Common myeloid progenitor, CD34-positive (primary cell): ENCODE results near the gene GJC1.

ENCODE experiments used
- CTCF ChIA-PET: fragments of 350-600 bp; sonication (Branson Sonifier 250); formaldehyde crosslinking; loops from one replicate; lab custom pipeline; 2021; ENCODE audit warnings: antibody characterized with exemption; lab: Charles Lee
- POLR2A ChIA-PET: fragments of 350-600 bp; sonication (Branson Sonifier 250); formaldehyde crosslinking; loops from one replicate; lab custom pipeline; 2021; ENCODE audit warnings: antibody characterized with exemption; lab: Charles Lee
- DNase-seq, 3 donors: peaks; one replicate each; pipeline versions ENCODE4 v3.0.0 to v3.0.0-alpha.2; 2013
- H3K27ac ChIP-seq, 2 experiments: 1 replicate in 1 of 2; 2 replicates in 1 of 2; pipeline ENCODE4 v1.7.0; 2013; ENCODE audit warnings: inconsistent platforms in 2 of 2, low read length in 2 of 2, mild to moderate bottlenecking in 2 of 2, low read depth in 1 of 2, moderate library complexity in 1 of 2; ENCODE audit not compliant: severe bottlenecking in 2 of 2, insufficient read depth in 1 of 2, poor library complexity in 1 of 2
- H3K27me3 ChIP-seq, 5 experiments: replicated peaks in 2 of 5; 1 replicate in 3 of 5; 2 replicates in 2 of 5; pipeline versions ENCODE4 v1.6.1 to v1.7.0; 2013; ENCODE audit warnings: low read length in 4 of 5, mild to moderate bottlenecking in 2 of 5, moderate library complexity in 2 of 5, inconsistent platforms in 1 of 5; ENCODE audit not compliant: insufficient read depth in 5 of 5, control insufficient read depth in 4 of 5
- H3K36me3 ChIP-seq, 4 experiments: 1 replicate in 2 of 4; 2 replicates in 2 of 4; pipeline versions ENCODE4 v1.6.1 to v1.7.0; 2013; ENCODE audit warnings: low read length in 3 of 4, control low read depth in 1 of 4, mild to moderate bottlenecking in 1 of 4; ENCODE audit not compliant: control insufficient read depth in 4 of 4, insufficient read depth in 4 of 4
- H3K4me1 ChIP-seq, 4 experiments: 1 replicate in 3 of 4; 2 replicates in 1 of 4; pipeline versions ENCODE4 v1.6.1 to v1.7.1; 2013; ENCODE audit warnings: low read length in 3 of 4, mild to moderate bottlenecking in 3 of 4, control low read depth in 1 of 4, inconsistent platforms in 1 of 4, moderate library complexity in 1 of 4; ENCODE audit not compliant: control insufficient read depth in 4 of 4, insufficient read depth in 4 of 4; ENCODE audit errors: control extremely low read depth in 1 of 4
- H3K4me3 ChIP-seq, 7 experiments: 1 replicate in 4 of 7; 2 replicates in 3 of 7; pipeline versions ENCODE4 v1.5.1 to v1.7.0; 2013; ENCODE audit warnings: mild to moderate bottlenecking in 7 of 7, low read length in 6 of 7, moderate library complexity in 6 of 7, inconsistent platforms in 2 of 7, low read depth in 2 of 7, control low read depth in 1 of 7; ENCODE audit not compliant: insufficient read depth in 4 of 7, control insufficient read depth in 1 of 7; ENCODE audit errors: extremely low read depth in 1 of 7
- H3K9me3 ChIP-seq, 5 experiments: 1 replicate in 4 of 5; 2 replicates in 1 of 5; pipeline versions ENCODE4 v1.6.1 to v1.7.1; 2013; ENCODE audit warnings: low read length in 4 of 5, mild to moderate bottlenecking in 2 of 5, inconsistent platforms in 1 of 5, low read depth in 1 of 5, moderate library complexity in 1 of 5; ENCODE audit not compliant: control insufficient read depth in 4 of 5, insufficient read depth in 2 of 5; ENCODE audit errors: control extremely low read depth in 1 of 5
- WGBS: methylation state at CpG from one replicate; pipeline ENCODE4 v1.1.5; 2013; ENCODE audit not compliant: insufficient coverage; 5-methylcytosine and 5-hydroxymethylcytosine counted together

Gene GJC1

GRCh38 chr17:44780161-44780560 is 49.9 kb downstream of the GJC1 start:
- ChIA-PET POLR2A (interaction anchor here (0.5 kb wide), 1 partner anchor 13 kb away, joined by 3 read pairs; no protein-coding TSS in a partner anchor), CTCF (interaction anchor here (0.9 to 13.4 kb wide), 10 partner anchors 9 to 93 kb away, joined by 3 to 192 read pairs (median 4); no protein-coding TSS in a partner anchor)
- no peak for DNase-seq
- Histone ChIP-seq H3K27me3 (peaks cover 0 to 16% (median 5%) of the 10 kb centered on the region in 5 experiments), H3K9me3 (no peaks in the 10 kb centered on the region), H3K4me3 (no peak overlapping the region), H3K27ac (no peak overlapping the region), H3K36me3 (no peaks in the 10 kb centered on the region), H3K4me1 (peaks cover 0 to 21% (median 17%) of the 10 kb centered on the region in 4 experiments)
- WGBS, result 95% methylated on average over 8 of the region's 12 CpGs

GRCh38 chr17:44779211-44780025 is 50.7 kb downstream of the GJC1 start:
- Histone ChIP-seq H3K27me3 (peaks cover 0 to 16% (median 5%) of the 10 kb centered on the region in 5 experiments), H3K4me1 (peaks cover 0 to 26% (median 21%) of the 10 kb centered on the region in 4 experiments), H3K9me3 (no peaks in the 10 kb centered on the region), H3K36me3 (no peaks in the 10 kb centered on the region), H3K27ac (no peak overlapping the region), H3K4me3 (peak overlapping the region in 5 of 7 experiments; percentile 26 to 68 (median 59))
- CTCF ChIA-PET, result interaction anchor here (0.6 to 13.4 kb wide), 16 partner anchors 8 to 94 kb away, joined by 3 to 192 read pairs (median 4); partner anchors contain the start of gene ADAM11
- POLR2A ChIA-PET, result interaction anchor here (0.5 to 0.7 kb wide), 3 partner anchors 14 to 87 kb away, joined by 3 read pairs; no protein-coding TSS in a partner anchor
- WGBS, result 30% methylated on average over 26 of the region's 36 CpGs
- peak; percentile 74 to 85 (median 81) for DNase-seq

GRCh38 chr17:44778656-44779210 is 51.4 kb downstream of the GJC1 start:
- WGBS, result 23% methylated on average over 9 of the region's 10 CpGs

GRCh38 chr17:44777394-44778348 is 52.4 kb downstream of the GJC1 start:
- 94% methylated on average over 18 of the region's 20 CpGs for WGBS
- Histone ChIP-seq H3K4me1 (peaks cover 0 to 26% (median 21%) of the 10 kb centered on the region in 4 experiments), H3K27ac (no peak overlapping the region), H3K36me3 (no peaks in the 10 kb centered on the region), H3K27me3 (peaks cover 0 to 16% (median 5%) of the 10 kb centered on the region in 5 experiments), H3K9me3 (no peaks in the 10 kb centered on the region), H3K4me3 (no peak overlapping the region)
- POLR2A ChIA-PET, result interaction anchor here (0.6 kb wide), 1 partner anchor 24 kb away, joined by 5 read pairs; no protein-coding TSS in a partner anchor
- DNase-seq, result no peak
- CTCF ChIA-PET, result interaction anchor here (1.1 to 13.4 kb wide), 9 partner anchors 12 to 244 kb away, joined by 3 to 192 read pairs (median 4); no protein-coding TSS in a partner anchor

More at GRCh38 chr17:44778656-44779210, 51.4 kb downstream of the GJC1 start:
- POLR2A ChIA-PET, result interaction anchor here (0.6 to 0.7 kb wide), 2 partner anchors 24 to 88 kb away, joined by 3 read pairs; no protein-coding TSS in a partner anchor
- DNase-seq, result peak in 1 of 3 donors; percentile 61
- Histone ChIP-seq H3K36me3 (no peaks in the 10 kb centered on the region), H3K27ac (no peak overlapping the region), H3K4me1 (peaks cover 0 to 26% (median 21%) of the 10 kb centered on the region in 4 experiments), H3K27me3 (peaks cover 0 to 16% (median 5%) of the 10 kb centered on the region in 5 experiments), H3K9me3 (no peaks in the 10 kb centered on the region), H3K4me3 (peak overlapping the region in 5 of 7 experiments; percentile 26 to 68 (median 59))
- CTCF ChIA-PET, result interaction anchor here (0.6 to 13.4 kb wide), 12 partner anchors 11 to 310 kb away, joined by 3 to 192 read pairs (median 4); partner anchors contain the start of gene ADAM11

GRCh38 chr17:44776628-44777393 is 53.3 kb downstream of the GJC1 start:
- Histone ChIP-seq H3K27ac (no peak overlapping the region), H3K27me3 (peaks cover 0 to 13% (median 5%) of the 10 kb centered on the region in 5 experiments), H3K4me3 (peak overlapping the region in 1 of 7 experiments; percentile 71), H3K9me3 (no peaks in the 10 kb centered on the region), H3K36me3 (no peaks in the 10 kb centered on the region), H3K4me1 (peaks cover 0 to 27% (median 23%) of the 10 kb centered on the region in 4 experiments)
- DNase-seq, result no peak
- ChIA-PET POLR2A (interaction anchor here (0.6 kb wide), 1 partner anchor 24 kb away, joined by 5 read pairs; no protein-coding TSS in a partner anchor), CTCF (interaction anchor here (0.6 to 13.4 kb wide), 8 partner anchors 13 to 245 kb away, joined by 3 to 192 read pairs (median 4); no protein-coding TSS in a partner anchor)
- WGBS, result 89% methylated on average over 18 of the region's 19 CpGs
